Natural killer cell (primary cell): ENCODE results near the gene CHPF. TPM values are rescaled to one million over a fixed set of nuclear protein-coding genes. Genes with fewer than 3 reads are reported as not detected.

Experiments used
- ATAC-seq, 3 donors: fragments of 150-1000 bp in 2 of 3; fragments of 200-7000 bp in 1 of 3; cut with Tn5 transposase; 1 replicate in 1 of 3; 2 replicates in 2 of 3; pipeline ENCODE4 v1.10.0; 2021; ENCODE audit warnings: mild to moderate bottlenecking in 2 of 3, moderate library complexity in 2 of 3
- DNase-seq, 2 donors: peaks; one replicate each; pipeline versions ENCODE4 v3.0.0 to v3.0.0-alpha.2; 2013 to 2021; ENCODE audit warnings: mixed read lengths in 1 of 2
- H3K27ac ChIP-seq: one replicate; pipeline ENCODE4 v1.5.1; 2013; ENCODE audit warnings: mild to moderate bottlenecking, low read length
- H3K27me3 ChIP-seq: one replicate; pipeline ENCODE4 v1.6.1; 2013; ENCODE audit warnings: low read length; ENCODE audit not compliant: control insufficient read depth, insufficient read depth
- H3K36me3 ChIP-seq: one replicate; pipeline ENCODE4 v1.6.1; 2013; ENCODE audit warnings: low read length; ENCODE audit not compliant: control insufficient read depth, insufficient read depth
- H3K4me1 ChIP-seq: one replicate; pipeline ENCODE4 v1.6.1; 2013; ENCODE audit warnings: low read length; ENCODE audit not compliant: control insufficient read depth, insufficient read depth
- H3K4me3 ChIP-seq: one replicate; pipeline ENCODE4 v1.5.1; 2013; ENCODE audit warnings: low read length
- H3K9me3 ChIP-seq: one replicate; pipeline ENCODE4 v1.6.1; 2013; ENCODE audit warnings: low read length; ENCODE audit not compliant: control insufficient read depth, insufficient read depth
- H3K27ac Mint-ChIP-seq, 2 donors: one replicate each; pipeline ENCODE4 v1.8.0; 2022; ENCODE audit warnings: mild to moderate bottlenecking in 2 of 2, mixed read lengths in 2 of 2, moderate library complexity in 1 of 2
- H3K27me3 Mint-ChIP-seq, 2 donors: one replicate each; pipeline ENCODE4 v1.8.0; 2022; ENCODE audit warnings: low read depth in 2 of 2, mixed read lengths in 2 of 2
- H3K36me3 Mint-ChIP-seq: one replicate; pipeline ENCODE4 v1.8.0; 2022; ENCODE audit warnings: mixed read lengths
- H3K4me1 Mint-ChIP-seq, 2 donors: one replicate each; pipeline ENCODE4 v1.8.0; 2022; ENCODE audit warnings: mixed read lengths in 2 of 2
- H3K4me3 Mint-ChIP-seq: one replicate; pipeline ENCODE4 v1.8.0; 2022; ENCODE audit warnings: mild to moderate bottlenecking, moderate library complexity, mixed read lengths
- H3K9me3 Mint-ChIP-seq, 2 donors: one replicate each; pipeline ENCODE4 v1.8.0; 2022; ENCODE audit warnings: mixed read lengths in 2 of 2
- WGBS: methylation state at CpG from one replicate; pipeline ENCODE4 v1.1.7; 2013; ENCODE audit warnings: missing lambda C conversion rate; ENCODE audit not compliant: insufficient coverage; 5-methylcytosine and 5-hydroxymethylcytosine counted together
- intact Hi-C: fragments of 100-400 bp; cut with micrococcal nuclease; formaldehyde crosslinking; loops from one replicate; pipeline ENCODE4 v1.14.2; 2022
- total RNA-seq, 4 donors: library from RNA; stranded (reverse); fragments of 120-200 nt in 1 of 4; gene quantifications; one replicate each; pipeline versions ENCODE4 v1.2.3 to v1.2.4, GENCODE V29; 2013 to 2022
- TF ChIP-seq, protein P1 (sequence below): fragments of 200-600 bp; IDR thresholded peaks from one replicate; pipeline ENCODE4 v1.8.0; 2022; ENCODE audit warnings: antibody characterized with exemption

Gene CHPF
- total RNA-seq, 3 donors from 2014 or later (not counting 1 experiment from before 2014, with no cell fraction given): 9.6 to 19.2 (median 12.7) TPM

DNA sequence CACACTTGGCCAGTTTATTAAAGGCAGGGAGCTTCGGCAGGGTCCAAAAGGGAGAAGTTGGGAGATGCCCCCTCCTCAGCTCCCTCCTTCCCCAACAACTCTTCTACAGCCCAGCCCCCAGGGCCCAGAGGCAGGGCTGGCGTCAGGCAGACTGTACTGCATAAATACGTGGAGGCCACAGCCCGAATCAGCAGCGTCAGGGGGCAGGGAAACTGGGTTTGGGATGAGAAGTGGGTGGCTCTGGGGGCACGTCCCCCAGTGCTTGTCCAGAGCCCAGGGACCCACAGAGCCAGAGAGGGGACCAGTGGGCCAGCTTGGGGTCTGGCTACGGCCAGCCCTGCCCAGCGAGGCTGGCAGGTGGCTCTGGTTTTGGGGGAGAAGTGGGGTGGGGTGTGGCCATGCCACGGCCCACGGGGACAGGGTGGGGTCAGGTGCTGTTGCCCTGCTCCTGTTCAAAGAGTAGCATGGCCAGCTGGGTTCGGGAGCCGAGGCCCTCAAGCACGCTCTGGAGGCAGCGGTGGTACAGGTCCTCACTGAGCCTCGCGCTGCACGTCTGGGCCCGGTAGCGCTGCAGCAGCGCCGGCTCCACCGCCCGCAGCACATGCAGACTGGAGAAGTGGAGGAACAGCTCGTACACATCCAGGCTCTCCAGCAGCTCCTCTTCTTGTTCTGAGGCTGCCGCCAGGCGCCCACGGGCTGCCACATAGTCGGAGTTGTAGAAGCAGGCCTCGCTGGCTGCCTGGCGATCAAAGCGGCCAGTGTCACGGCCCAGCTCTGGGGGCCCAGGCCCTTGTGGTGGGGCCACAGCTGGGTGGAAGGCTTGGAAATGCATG, 4.4 kb downstream of the CHPF start:
- Histone ChIP-seq H3K27me3 (no peaks in the 10 kb centered on the region), H3K36me3 (no peaks in the 10 kb centered on the region), H3K9me3 (no peaks in the 10 kb centered on the region), H3K4me1 (peaks cover 24% of the 10 kb centered on the region), H3K4me3 (no peak overlapping the region), H3K27ac (no peak overlapping the region)
- DNase-seq (no peak), ATAC-seq (no peak)
- Mint-ChIP-seq H3K27ac (no peak overlapping the region), H3K27me3 (peaks cover 0 to 4% of the 10 kb centered on the region in 2 donors), H3K9me3 (no peaks in the 10 kb centered on the region), H3K36me3 (no peaks in the 10 kb centered on the region), H3K4me3 (no peak overlapping the region), H3K4me1 (peaks cover 21 to 25% of the 10 kb centered on the region in 2 donors)
- intact Hi-C loops: no loop called here
- TF ChIP-seq, protein P1, sequence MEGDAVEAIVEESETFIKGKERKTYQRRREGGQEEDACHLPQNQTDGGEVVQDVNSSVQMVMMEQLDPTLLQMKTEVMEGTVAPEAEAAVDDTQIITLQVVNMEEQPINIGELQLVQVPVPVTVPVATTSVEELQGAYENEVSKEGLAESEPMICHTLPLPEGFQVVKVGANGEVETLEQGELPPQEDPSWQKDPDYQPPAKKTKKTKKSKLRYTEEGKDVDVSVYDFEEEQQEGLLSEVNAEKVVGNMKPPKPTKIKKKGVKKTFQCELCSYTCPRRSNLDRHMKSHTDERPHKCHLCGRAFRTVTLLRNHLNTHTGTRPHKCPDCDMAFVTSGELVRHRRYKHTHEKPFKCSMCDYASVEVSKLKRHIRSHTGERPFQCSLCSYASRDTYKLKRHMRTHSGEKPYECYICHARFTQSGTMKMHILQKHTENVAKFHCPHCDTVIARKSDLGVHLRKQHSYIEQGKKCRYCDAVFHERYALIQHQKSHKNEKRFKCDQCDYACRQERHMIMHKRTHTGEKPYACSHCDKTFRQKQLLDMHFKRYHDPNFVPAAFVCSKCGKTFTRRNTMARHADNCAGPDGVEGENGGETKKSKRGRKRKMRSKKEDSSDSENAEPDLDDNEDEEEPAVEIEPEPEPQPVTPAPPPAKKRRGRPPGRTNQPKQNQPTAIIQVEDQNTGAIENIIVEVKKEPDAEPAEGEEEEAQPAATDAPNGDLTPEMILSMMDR: no peak
- WGBS: 94% methylated on average over 32 of the region's 32 CpGs

DNA sequence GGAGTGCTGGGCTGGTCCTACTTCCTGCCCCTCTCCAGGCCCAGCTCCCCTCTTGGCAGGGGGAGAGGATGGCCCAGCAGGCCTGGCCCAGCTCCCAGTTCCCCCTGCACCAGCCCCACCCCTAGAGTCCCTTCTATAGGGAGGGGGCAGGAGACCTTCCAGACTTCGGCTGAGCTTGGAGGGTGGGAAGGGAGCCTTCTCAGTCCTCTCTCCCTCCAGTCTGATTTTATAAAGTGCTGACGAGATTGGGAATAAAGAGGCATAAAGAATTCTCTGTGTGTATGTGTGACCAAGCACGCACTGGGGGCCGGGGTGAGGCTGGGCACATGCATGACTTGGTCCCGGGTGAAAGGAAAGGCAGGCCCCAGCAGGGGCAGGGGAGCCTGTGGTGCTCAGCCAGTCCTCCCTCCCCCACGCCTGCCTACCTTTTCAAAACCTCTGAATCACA, 5.1 kb downstream of the CHPF start:
- peaks cover 22% of the 10 kb centered on the region for H3K4me1 ChIP-seq
- Mint-ChIP-seq H3K9me3 (no peaks in the 10 kb centered on the region), H3K27me3 (peaks cover 0 to 4% of the 10 kb centered on the region in 2 donors), H3K4me3 (no peak overlapping the region), H3K36me3 (no peaks in the 10 kb centered on the region), H3K27ac (no peak overlapping the region), H3K4me1 (peaks cover 19 to 24% of the 10 kb centered on the region in 2 donors)
- H3K36me3 ChIP-seq: no peaks in the 10 kb centered on the region
- TF ChIP-seq, protein P1: no peak
- no peaks in the 10 kb centered on the region for H3K9me3 ChIP-seq
- DNase-seq: no peak
- H3K4me3 ChIP-seq: no peak overlapping the region
- WGBS: 87% methylated on average over 5 of the region's 6 CpGs
- no peak overlapping the region for H3K27ac ChIP-seq
- intact Hi-C loops: no loop called here
- H3K27me3 ChIP-seq: no peaks in the 10 kb centered on the region
- no peak for ATAC-seq

DNA sequence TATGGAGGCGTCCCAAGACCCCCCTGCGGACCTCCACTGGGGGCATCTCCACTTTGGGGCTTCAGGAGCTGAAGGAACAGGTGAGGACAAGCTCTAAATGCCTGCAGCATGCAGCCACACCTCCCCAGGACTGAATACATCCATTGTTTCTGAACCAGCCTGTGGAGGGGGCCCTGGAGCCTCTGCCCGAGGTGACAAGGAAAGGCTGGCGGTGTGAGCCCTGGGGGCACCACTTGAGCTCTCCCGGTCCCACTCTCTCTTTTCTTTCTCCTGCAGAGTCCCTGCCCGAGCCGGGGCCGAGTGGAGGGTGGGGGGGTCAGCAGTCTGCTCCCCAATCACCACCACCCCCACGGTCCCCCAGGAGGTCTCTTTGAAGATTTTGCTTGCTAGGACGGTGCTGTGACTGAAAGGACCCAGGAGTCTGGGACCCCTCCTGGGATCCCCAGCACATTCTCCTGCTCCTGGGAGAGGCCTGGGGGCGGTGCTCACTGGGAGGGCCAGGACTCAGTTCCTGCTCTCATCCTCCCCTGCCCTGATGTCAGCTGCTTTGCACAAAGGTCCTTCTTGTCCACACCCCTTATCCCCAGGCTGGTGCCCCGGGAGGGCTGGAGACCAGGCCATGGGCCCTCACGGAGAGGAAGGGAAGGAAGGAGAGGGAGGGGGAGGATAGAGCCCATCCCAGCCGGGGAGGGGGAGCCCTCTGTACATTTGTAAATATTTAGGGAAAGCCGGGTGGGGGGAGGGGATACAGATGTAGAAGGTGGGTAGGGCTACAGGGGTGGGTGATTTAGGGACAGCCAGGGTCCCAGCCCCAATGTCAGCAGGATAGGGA, 5.7 kb downstream of the CHPF start:
- H3K4me3 Mint-ChIP-seq: no peak overlapping the region
- peaks cover 21% of the 10 kb centered on the region for H3K4me1 ChIP-seq
- no peaks in the 10 kb centered on the region for H3K36me3 Mint-ChIP-seq
- intact Hi-C loops: no loop called here
- no peaks in the 10 kb centered on the region for H3K9me3 Mint-ChIP-seq
- TF ChIP-seq, protein P1: no peak
- peaks cover 18 to 22% of the 10 kb centered on the region in 2 donors for H3K4me1 Mint-ChIP-seq
- ATAC-seq (no peak), DNase-seq (no peak)
- H3K27me3 ChIP-seq: no peaks in the 10 kb centered on the region
- no peak overlapping the region for H3K4me3 ChIP-seq
- peaks cover 0 to 5% of the 10 kb centered on the region in 2 donors for H3K27me3 Mint-ChIP-seq
- WGBS: 77% methylated on average over 13 of the region's 15 CpGs
- no peak overlapping the region for H3K27ac ChIP-seq
- H3K36me3 ChIP-seq: no peaks in the 10 kb centered on the region
- no peak overlapping the region for H3K27ac Mint-ChIP-seq
- H3K9me3 ChIP-seq: no peaks in the 10 kb centered on the region
